ENCODE measurements around the gene ARMC12.

The ARMC12 gene

GRCh38 chr6:35746516-35746915 is 9.7 kb downstream of the ARMC12 start:
- TF ChIP-seq CTCF (IDR thresholded peaks at IDR 0.05; ENCODE audit: low read depth, low read length): no peak
- no peak for DNase-seq (ENCODE audit: low read depth in 2 of 2)
- H3K4me3 ChIP-seq (replicated peaks in 1 of 2; ENCODE audit: low read depth in 2 of 2, low read length in 2 of 2): no peak overlapping the region

GRCh38 chr6:35747877-35748276 is 11.0 kb downstream of the ARMC12 start:
- H3K4me3 ChIP-seq (replicated peaks in 1 of 2; ENCODE audit: low read depth in 2 of 2, low read length in 2 of 2): no peak overlapping the region
- no peak for TF ChIP-seq CTCF (IDR thresholded peaks at IDR 0.05; ENCODE audit: low read depth, low read length)
- DNase-seq (ENCODE audit: low read depth in 2 of 2): no peak

- H3K4me3 ChIP-seq (replicated peaks in 1 of 2; ENCODE audit: low read depth in 2 of 2, low read length in 2 of 2): no peak overlapping the region
- TF ChIP-seq CTCF (IDR thresholded peaks at IDR 0.05; ENCODE audit: low read depth, low read length): no peak
- DNase-seq (ENCODE audit: low read depth in 2 of 2): no peak
Measured at GRCh38 chr6:35750557-35750956, 13.7 kb downstream of the ARMC12 start.

- TF ChIP-seq CTCF (IDR thresholded peaks at IDR 0.05; ENCODE audit: low read depth, low read length): no peak
- no peak for DNase-seq (ENCODE audit: low read depth in 2 of 2)
- H3K4me3 ChIP-seq (replicated peaks in 1 of 2; ENCODE audit: low read depth in 2 of 2, low read length in 2 of 2): no peak overlapping the region
Measured at GRCh38 chr6:35751594-35751993, 14.8 kb downstream of the ARMC12 start.

GRCh38 chr6:35752330-35752729 is 15.5 kb downstream of the ARMC12 start:
- DNase-seq (ENCODE audit: low read depth in 2 of 2): no peak
- H3K4me3 ChIP-seq (replicated peaks in 1 of 2; ENCODE audit: low read depth in 2 of 2, low read length in 2 of 2): no peak overlapping the region
- no peak for TF ChIP-seq CTCF (IDR thresholded peaks at IDR 0.05; ENCODE audit: low read depth, low read length)

GRCh38 chr6:35754452-35755277 is 17.8 kb downstream of the ARMC12 start:
- no peak for TF ChIP-seq CTCF (IDR thresholded peaks at IDR 0.05; ENCODE audit: low read depth, low read length)
- DNase-seq (ENCODE audit: low read depth in 2 of 2): no peak
- no peak overlapping the region for H3K4me3 ChIP-seq (replicated peaks in 1 of 2; ENCODE audit: low read depth in 2 of 2, low read length in 2 of 2)
